ENCODE results near the gene ZFP64. TPM values are rescaled to one million over a fixed set of nuclear protein-coding genes. Genes with fewer than 3 reads are reported as not detected.

The ZFP64 gene
- total RNA-seq, 1 experiment from 2014 or later = 49.8 TPM

GRCh38 chr20:52118696-52119095 is 72.9 kb downstream of the ZFP64 start:
- no TSS peak for BruUV-seq (replicated peaks)
- Histone ChIP-seq H3K27me3 (ENCODE audit: insufficient read depth, low read depth) (no peaks in the 10 kb centered on the region), H4K20me1 (ENCODE audit: insufficient read depth) (no peaks in the 10 kb centered on the region), H3K4me2 (no peak overlapping the region), H3K4me3 (no peak overlapping the region), H3K36me3 (ENCODE audit: low read depth) (no peaks in the 10 kb centered on the region), H3K79me2 (ENCODE audit: low read depth) (no peaks in the 10 kb centered on the region), H2AFZ (no peak overlapping the region), H3K9me2 (ENCODE audit: insufficient read depth) (no peaks in the 10 kb centered on the region), H3K27ac (no peak overlapping the region), H3K9me3 (ENCODE audit: insufficient read depth, low read depth) (no peaks in the 10 kb centered on the region), H3K4me1 (replicated peaks; ENCODE audit: insufficient read depth) (no peaks in the 10 kb centered on the region), H3F3A (ENCODE audit: insufficient read depth, low read depth) (no peaks in the 10 kb centered on the region; the same call in 1 of the 2 replicates)
- intact Hi-C loops (cut with micrococcal nuclease; ENCODE audit: unreplicated experiment) = no loop called here
- CTCF ChIA-PET = no interaction called here
- no peak for TF ChIP-seq EZH2 (IDR thresholded peaks at IDR 0.05; ENCODE audit: low read depth)
- no peak for TF ChIP-seq CTCF (conservative IDR thresholded peaks at IDR 0.05)
- no peak for DNase-seq
- POLR2A ChIA-PET (ENCODE audit: unreplicated experiment) = no interaction called here

DNA sequence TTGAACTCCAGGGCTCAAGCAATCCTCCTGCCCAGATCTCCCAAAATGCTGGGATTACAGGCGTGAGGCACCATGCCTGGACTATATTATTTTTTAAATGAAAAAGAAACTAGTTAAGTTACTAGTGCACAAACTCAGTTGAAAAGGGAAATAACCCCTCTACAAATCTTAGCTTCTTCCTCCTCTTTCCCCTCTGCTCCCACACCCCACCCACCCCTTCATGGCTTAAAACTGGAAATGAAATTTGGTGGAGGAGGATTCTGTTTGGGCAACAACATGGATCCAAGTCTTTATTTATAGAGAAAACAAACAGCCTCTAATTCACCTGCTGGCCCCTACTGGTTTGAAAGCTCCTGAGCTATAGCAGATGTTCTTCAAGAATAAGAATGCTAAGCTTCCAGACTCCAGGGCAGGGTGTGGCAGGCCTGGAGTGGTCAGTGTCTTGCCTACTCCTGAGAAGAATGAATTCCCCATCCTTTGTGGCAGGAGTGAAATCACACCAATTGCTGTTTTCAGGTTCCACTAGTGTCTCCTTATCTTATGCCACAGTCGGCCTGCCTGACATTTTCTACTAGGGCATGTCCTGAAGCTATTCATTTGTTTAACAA is 73.5 kb downstream of the ZFP64 start:
- H4K20me1 ChIP-seq (ENCODE audit: insufficient read depth) = no peaks in the 10 kb centered on the region
- ChIA-PET CTCF (no interaction called here), POLR2A (ENCODE audit: unreplicated experiment) (interaction anchor here (0.5 to 0.7 kb wide), 2 partner anchors 351 to 757 kb away, joined by 4 to 32 read pairs; no protein-coding TSS in a partner anchor)
- no peaks in the 10 kb centered on the region for H3K27me3 ChIP-seq (ENCODE audit: insufficient read depth, low read depth)
- no peak overlapping the region for H3K4me3 ChIP-seq
- H3K36me3 ChIP-seq (ENCODE audit: low read depth) = no peaks in the 10 kb centered on the region
- H3K4me2 ChIP-seq = no peak overlapping the region
- no peaks in the 10 kb centered on the region for H3K4me1 ChIP-seq (replicated peaks; ENCODE audit: insufficient read depth)
- TF ChIP-seq EZH2 (IDR thresholded peaks at IDR 0.05; ENCODE audit: low read depth) (no peak), CTCF (conservative IDR thresholded peaks at IDR 0.05) (no peak)
- BruUV-seq (replicated peaks) = no TSS peak
- intact Hi-C loops (cut with micrococcal nuclease; ENCODE audit: unreplicated experiment) = no loop called here
- H3K27ac ChIP-seq = no peak overlapping the region
- H3F3A ChIP-seq (ENCODE audit: insufficient read depth, low read depth) = no peaks in the 10 kb centered on the region; the same call in 1 of the 2 replicates
- H3K9me3 ChIP-seq (ENCODE audit: insufficient read depth, low read depth) = no peaks in the 10 kb centered on the region
- DNase-seq = peak in 1 of 2 experiments; percentile 8
- no peaks in the 10 kb centered on the region for H3K9me2 ChIP-seq (ENCODE audit: insufficient read depth)
- H2AFZ ChIP-seq = no peak overlapping the region
- H3K79me2 ChIP-seq (ENCODE audit: low read depth) = no peaks in the 10 kb centered on the region

GRCh38 chr20:52110456-52110855 is 81.1 kb downstream of the ZFP64 start:
- Histone ChIP-seq H2AFZ (no peak overlapping the region), H3K4me1 (replicated peaks; ENCODE audit: insufficient read depth) (peaks cover 6% of the 10 kb centered on the region; the same call in 1 of the 2 replicates), H4K20me1 (ENCODE audit: insufficient read depth) (no peaks in the 10 kb centered on the region), H3K4me3 (no peak overlapping the region), H3K9me2 (ENCODE audit: insufficient read depth) (no peaks in the 10 kb centered on the region), H3K27ac (no peak overlapping the region), H3K9me3 (ENCODE audit: insufficient read depth, low read depth) (no peaks in the 10 kb centered on the region), H3K36me3 (ENCODE audit: low read depth) (no peaks in the 10 kb centered on the region), H3K4me2 (no peak overlapping the region), H3K79me2 (ENCODE audit: low read depth) (no peaks in the 10 kb centered on the region), H3K27me3 (ENCODE audit: insufficient read depth, low read depth) (no peaks in the 10 kb centered on the region), H3F3A (ENCODE audit: insufficient read depth, low read depth) (peaks cover 17% of the 10 kb centered on the region; the same call in 1 of the 2 replicates)
- no peak for TF ChIP-seq CTCF (conservative IDR thresholded peaks at IDR 0.05)
- no peak for TF ChIP-seq EZH2 (IDR thresholded peaks at IDR 0.05; ENCODE audit: low read depth)
- CTCF ChIA-PET = no interaction called here
- POLR2A ChIA-PET (ENCODE audit: unreplicated experiment) = interaction anchor here (0.7 kb wide), 1 partner anchor 622 kb away, joined by 5 read pairs; no protein-coding TSS in a partner anchor
- DNase-seq = no peak
- no TSS peak for BruUV-seq (replicated peaks)
- intact Hi-C loops (cut with micrococcal nuclease; ENCODE audit: unreplicated experiment) = no loop called here

Measured in PC-9 (cell line).